GM21825 (cell line): Measurements from ENCODE around the gene JPH3.

ENCODE experiments used
- ATAC-seq: cut with Tn5 transposase; IDR thresholded peaks from one replicate; pipeline ENCODE4 v1.9.1; 2021; ENCODE audit warnings: mild to moderate bottlenecking, moderate library complexity; ENCODE audit not compliant: unreplicated experiment

The JPH3 gene

GRCh38 chr16:87648698-87649487 lies 46.6 kb downstream of the JPH3 start:
- ATAC-seq, result no peak

DNA sequence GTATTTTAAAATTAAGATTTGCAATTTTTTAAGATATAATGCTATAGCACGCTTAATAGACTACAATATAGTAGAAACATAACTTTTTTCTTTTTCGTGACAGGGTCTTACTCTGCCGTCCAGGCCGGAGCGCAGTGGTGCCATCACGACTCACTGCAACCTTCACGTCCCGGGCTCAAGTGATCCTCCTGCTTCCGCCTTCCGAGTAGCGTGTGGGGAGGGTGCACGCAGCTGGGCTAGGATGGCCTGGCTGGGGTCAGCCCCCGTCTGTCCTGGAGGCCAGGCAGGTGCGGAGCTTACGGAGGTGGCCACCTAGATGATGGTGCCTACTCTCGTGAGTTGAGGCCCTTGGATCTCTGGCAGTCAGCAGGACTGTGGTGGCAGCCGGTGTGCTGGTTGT lies 50.1 kb downstream of the JPH3 start:
- ATAC-seq, result no peak

DNA sequence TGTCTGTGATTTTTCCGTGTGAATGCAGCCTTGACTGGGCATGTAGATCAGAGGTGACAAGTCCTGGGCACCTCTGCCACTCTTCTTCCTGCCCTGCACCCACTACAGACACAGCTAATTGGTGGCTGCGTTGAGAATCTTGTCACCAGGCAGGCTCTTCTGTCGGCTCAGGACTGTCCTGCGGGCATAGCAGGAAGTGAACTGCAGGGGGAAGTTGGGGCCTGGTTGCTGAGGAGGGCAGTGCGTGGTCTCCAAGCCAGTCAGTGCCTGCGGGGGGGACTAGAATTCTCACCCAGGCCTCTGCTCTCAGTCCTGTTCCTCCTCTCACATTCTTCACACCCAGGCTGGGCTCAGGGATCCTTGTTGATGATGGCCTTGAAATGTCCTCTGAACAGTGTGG lies 50.5 kb downstream of the JPH3 start:
- ATAC-seq, result no peak

DNA sequence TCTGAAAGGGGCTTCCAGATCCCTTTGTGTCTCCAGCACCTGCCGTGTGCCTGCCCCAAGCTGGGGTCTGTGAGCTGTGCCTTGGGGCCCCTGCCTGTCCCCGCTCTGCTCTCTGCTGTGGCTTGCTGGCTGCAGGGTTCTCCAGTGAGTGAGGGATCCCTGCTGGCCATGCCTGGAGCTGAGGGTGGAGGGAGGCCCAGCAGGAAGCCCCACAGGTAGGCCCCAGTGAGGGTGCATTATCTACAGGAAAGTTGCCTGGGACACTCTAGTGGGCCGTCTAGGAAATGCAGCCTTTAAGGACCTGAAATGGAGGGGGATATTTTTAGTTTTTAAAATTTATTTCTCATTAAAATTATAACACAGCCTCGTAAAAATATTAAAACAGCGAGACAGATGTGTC lies 50.9 kb downstream of the JPH3 start:
- ATAC-seq, result no peak

GRCh38 chr16:87654826-87655225 lies 52.5 kb downstream of the JPH3 start:
- ATAC-seq, result no peak

DNA sequence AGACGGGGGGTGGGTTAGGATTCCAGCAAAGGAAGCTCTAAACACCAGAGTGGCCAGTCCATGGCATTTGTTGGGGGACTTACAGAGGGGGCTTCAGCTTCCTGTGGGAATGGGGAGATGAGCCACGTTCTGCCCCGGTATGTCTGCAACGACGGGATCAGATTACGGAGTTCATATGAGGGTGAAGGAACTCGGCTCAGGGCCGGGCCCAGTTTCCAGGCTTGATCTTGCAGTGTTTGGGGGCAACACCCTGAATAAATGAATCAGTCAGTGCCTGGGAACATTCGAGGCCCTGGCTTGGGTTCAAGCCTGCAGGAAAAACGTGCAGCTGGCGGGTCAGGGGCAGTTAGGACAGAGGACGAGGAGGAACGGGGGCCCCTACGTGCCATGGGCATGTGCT lies 54.0 kb downstream of the JPH3 start:
- ATAC-seq, result no peak

GRCh38 chr16:87657621-87658192 lies 55.4 kb downstream of the JPH3 start:
- no peak for ATAC-seq

- no peak for ATAC-seq
These were observed 56.4 kb downstream of the JPH3 start for GRCh38 chr16:87658564-87659225.

DNA sequence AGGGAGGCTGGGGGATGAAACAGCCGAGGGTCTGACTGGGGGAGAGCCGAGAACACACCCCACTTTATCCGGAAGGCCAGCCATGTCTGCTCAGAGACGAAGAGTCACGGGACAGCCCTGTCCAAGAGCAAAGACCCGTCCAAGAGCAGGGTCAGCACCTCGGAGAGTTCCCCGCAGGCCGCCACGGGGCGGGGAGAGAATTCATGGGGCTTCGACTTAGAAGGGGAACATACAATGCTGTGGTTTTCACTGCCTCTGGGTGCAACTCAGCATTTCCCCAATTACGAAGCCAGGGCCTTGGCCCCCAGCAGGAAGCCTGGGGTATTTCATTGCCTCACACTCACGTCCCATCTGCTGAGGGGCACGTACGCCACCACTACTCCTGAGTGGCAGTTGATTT lies 59.3 kb downstream of the JPH3 start:
- no peak for ATAC-seq

DNA sequence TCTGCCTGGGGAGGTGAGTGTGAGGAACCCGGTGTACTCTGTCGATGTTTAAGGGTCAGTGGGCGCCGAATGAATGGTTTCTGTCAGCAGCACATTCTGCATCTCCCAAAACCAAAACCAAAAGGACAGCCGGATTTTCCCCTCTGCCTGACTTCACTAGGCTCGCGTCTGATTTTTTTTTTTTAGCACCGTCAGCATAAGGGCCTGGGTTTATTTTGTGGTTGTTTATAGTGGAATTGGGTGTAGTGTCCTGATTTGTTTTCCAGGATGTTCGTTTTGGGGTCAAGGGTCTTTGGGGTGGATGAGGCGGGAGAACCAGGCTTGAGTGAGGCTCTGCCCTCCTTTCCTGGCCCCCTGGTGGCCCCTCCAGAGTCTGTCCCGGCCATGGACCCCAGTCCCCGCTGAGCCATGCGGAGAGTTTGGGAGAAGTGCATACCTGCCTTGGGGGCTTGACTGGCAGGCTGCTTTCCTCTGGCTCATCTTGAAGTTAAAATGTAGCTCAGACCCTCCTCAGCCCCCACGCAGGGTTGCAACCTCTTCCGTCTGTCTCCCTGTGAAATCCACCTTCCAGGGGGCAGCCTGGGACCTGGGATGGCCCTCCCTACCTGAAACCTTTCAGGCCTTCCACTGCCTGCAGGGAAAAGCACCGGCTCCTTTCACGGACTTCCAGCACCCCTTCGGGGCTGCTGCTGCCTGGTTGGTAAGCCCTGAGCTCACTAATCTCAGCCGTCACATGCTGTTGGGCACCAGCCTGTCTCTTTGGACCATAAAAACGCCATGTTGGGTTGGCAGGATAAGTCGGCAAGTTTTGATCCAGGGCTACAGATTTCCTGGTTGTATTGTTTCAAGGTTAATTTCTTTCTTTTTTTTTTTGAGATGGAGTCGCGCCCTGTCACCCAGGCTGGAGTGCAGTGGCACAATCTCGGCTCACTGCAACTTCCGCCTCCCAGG lies 60.2 kb downstream of the JPH3 start:
- no peak for ATAC-seq

DNA sequence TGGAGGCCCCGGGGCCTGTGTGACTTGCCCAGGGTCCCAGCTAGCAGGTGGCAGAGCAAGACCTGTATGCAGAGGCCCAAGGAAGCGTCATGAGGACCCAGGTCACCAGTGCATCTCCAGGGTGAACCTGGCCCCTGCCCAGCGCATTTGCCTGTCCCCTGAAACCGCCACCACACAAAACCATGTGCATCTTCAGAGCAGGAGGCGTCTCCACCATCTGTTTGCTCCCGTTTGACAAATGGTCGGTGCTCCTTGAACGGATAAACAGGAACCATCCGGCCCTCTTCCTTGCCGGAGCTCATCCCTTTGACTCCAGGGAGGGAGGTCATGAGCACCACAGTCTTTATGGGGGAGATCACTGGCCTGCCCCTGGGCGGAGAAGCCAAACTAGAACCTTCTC lies 62.5 kb downstream of the JPH3 start:
- no peak for ATAC-seq

DNA sequence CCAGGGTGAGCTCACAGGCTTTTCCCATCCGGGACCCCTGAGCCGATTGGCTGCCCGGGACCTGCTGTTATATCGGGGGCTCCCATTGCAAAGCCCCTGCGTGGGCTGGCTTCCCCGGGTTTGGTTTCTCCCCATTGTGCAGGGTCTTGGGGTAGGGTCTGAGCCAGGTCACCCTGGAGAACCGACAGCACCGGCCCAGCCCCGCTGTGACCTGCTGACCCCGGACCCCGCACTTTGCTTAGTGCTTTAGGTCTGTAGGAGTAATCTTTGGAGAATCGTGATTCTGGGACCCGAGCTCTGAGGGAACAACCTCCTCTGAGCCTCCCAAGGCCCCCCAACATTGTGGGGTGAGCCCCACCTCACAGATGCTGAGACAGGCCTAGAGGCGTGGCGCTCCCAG lies 62.9 kb downstream of the JPH3 start:
- ATAC-seq, result no peak

GRCh38 chr16:87666919-87667318 lies 64.6 kb downstream of the JPH3 start:
- ATAC-seq, result no peak

- no peak for ATAC-seq
These were observed 65.1 kb downstream of the JPH3 start for GRCh38 chr16:87667443-87667842.

- no peak for ATAC-seq
These were observed 65.6 kb downstream of the JPH3 start for GRCh38 chr16:87667946-87668345.

DNA sequence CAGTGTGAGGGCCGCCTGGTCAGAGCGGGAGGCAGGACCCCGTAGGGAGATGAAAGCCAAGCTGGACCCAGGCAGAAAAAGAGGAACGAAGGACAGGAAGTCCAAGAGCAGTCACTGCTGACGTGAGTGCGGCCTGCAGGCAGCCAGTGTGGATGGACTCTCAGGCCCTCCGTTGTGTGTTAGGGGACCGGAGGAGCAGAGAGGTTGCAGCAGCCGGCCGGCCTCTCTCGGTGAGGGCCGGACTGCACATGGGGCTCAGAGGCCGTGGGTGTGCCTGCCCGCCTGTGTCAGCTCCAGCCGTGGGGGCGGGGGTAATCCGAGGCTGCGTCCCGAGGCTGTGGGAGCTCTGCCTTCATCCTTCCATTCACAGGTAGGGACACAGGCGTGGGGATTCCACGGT lies 67.4 kb downstream of the JPH3 start:
- no peak for ATAC-seq

GRCh38 chr16:87671221-87671620 lies 68.9 kb downstream of the JPH3 start:
- no peak for ATAC-seq

- peak; percentile 60 for ATAC-seq
These were observed 69.5 kb downstream of the JPH3 start for GRCh38 chr16:87671715-87672270.

DNA sequence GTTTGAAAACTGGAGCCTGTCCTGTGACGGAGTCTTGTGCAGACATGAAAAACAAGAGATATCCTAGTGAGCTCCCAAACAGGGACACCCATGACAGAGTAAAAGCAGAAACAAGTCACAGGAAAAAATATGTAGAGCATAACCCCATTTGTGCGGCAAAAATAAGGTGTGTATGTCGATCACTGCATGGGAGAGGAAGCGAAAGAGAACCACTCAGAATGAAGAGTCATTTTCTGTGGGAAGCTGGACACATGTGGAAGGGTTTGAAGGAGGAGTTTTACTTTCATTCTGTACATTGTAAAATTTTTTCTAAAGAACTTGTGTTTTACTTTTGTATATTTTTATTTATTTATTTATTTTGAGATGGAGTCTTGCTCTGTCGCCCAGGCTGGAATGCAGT lies 72.1 kb downstream of the JPH3 start:
- ATAC-seq, result no peak

- ATAC-seq, result no peak
These were observed 72.9 kb downstream of the JPH3 start for GRCh38 chr16:87675111-87675719.
